Measurements from ENCODE around the gene TBL3.
A peak's percentile ranks its signal among the peaks of the same experiment; 100 is the strongest.

The TBL3 gene

GRCh38 chr16:1965396-1966001 lies 6.4 kb upstream of the TBL3 start:
- no peak for DNase-seq

GRCh38 chr16:1966460-1966859 lies 5.4 kb upstream of the TBL3 start, which contains the start of gene RNF151:
TSS of gene RNF151 (plus strand) at chr16:1966856. CDS start at chr16:1966882, 26 bp downstream.
- DNase-seq = no peak

- peak in 1 of 2 donors; percentile 38 for DNase-seq
Measured at GRCh38 chr16:1968146-1968953, 3.5 kb upstream of the TBL3 start.

- DNase-seq = peak; percentile 22 to 56
Measured at GRCh38 chr16:1972490-1972877, 631 bp downstream of the TBL3 start.

GRCh38 chr16:1973461-1974156 lies 1.8 kb downstream of the TBL3 start:
- DNase-seq = no peak

GRCh38 chr16:1974157-1975070 lies 2.6 kb downstream of the TBL3 start:
- DNase-seq = no peak

- no peak for DNase-seq
Measured at GRCh38 chr16:1975432-1976215, 3.8 kb downstream of the TBL3 start.

- DNase-seq = no peak
Measured at GRCh38 chr16:1976216-1976520, 4.3 kb downstream of the TBL3 start.

- no peak for DNase-seq
Measured at GRCh38 chr16:1976951-1977874, 5.4 kb downstream of the TBL3 start.

- DNase-seq = no peak
Measured at GRCh38 chr16:1977875-1978268, 6.0 kb downstream of the TBL3 start.

GRCh38 chr16:1978476-1979120 lies 6.7 kb downstream of the TBL3 start:
- no peak for DNase-seq

GRCh38 chr16:1979271-1980029 lies 7.6 kb downstream of the TBL3 start:
- DNase-seq = no peak

- no peak for DNase-seq
Measured at GRCh38 chr16:1980030-1980769, 8.3 kb downstream of the TBL3 start.

GRCh38 chr16:1980770-1981087 lies 8.9 kb downstream of the TBL3 start:
- no peak for DNase-seq

- no peak for DNase-seq
Measured at GRCh38 chr16:1981398-1981836, 9.6 kb downstream of the TBL3 start, which contains the start of gene NOXO1. TSS of gene NOXO1 (minus strand) at chr16:1981469. CDS start at chr16:1981179, 290 bp downstream.

GRCh38 chr16:1982013-1982433 lies 10.2 kb downstream of the TBL3 start:
- DNase-seq = no peak

GRCh38 chr16:1982991-1983543 lies 11.2 kb downstream of the TBL3 start:
- no peak for DNase-seq

GRCh38 chr16:1983544-1984346 lies 11.9 kb downstream of the TBL3 start, which contains the start of gene GFER:
TSS of gene GFER (plus strand) at chr16:1984193. CDS start at chr16:1984219, 26 bp downstream.
- peak; percentile 89 for DNase-seq
